A375 (cell line): ENCODE measurements around the gene MYO5A. TPM values are rescaled to one million over a fixed set of nuclear protein-coding genes. Genes with fewer than 3 reads are reported as not detected.

Source experiments
- small RNA-seq: library from RNA; depleted of rRNA; stranded (forward); fragments of <200 nt; gene quantifications from one replicate; pipeline ENCODE3, GENCODE V24; 2014
- total RNA-seq: library from RNA; depleted of rRNA; stranded (reverse); fragments of >200 nt; shearing (Covaris generic); gene quantifications from 2 replicates; pipeline ENCODE4 v1.2.3, GENCODE V29; 2014; rRNA removed

MYO5A gene
- 34.3 and 50.1 TPM in 2 replicates for total RNA-seq

GRCh38 chr15:52528564-52529340 lies at the start of gene MYO5A:
TSS of gene MYO5A (minus strand) at chr15:52528880. CDS start at chr15:52528806, 74 bp downstream.

DNA sequence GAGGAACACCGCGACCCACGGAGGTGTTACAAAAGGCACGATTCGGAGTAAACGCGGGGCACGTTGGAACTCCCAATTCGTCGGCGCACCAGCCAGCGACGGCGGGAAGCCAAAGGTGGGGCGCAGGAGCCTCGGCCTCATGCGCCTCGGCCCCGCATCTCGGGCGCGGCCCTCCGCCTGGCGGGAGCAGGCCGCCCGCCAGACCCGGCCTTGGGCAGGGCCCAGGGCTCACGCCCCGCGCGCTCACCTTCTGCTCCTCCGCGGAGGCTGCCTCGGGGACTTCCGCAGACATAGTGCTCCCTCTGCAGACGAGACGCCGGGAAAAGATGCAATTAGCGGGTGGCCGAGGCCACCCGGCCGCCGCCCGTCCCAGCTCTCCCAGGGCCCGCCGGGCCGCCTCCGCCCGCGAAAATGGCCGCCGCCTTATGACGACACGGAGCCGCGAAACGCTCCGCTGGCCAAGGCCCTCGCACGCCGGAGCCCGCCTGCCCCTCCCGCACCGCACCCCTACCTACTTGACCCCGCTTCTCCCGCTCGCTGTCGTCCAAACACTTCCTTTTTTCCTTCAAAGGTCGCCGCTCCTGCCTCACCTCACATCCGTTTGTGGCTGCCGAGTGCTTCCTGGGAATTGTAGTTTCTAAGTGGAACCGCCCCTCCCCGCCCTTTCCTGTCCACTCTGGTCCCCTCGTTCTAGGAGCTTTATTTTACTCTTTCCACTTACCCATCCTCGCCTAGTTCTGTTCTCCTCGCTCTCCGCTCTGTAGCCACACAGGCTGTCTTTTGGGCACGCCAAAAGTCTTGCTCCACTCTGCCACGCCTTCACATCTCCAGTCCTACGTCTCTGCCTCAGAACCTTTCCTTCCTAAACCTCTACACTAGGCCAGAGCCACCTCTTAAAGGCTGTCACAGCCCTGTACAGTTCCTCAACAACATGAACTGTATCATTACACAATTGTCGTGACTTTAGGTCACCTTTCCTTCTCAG lies 40.2 kb upstream of the MYO5A start, which contains the start of gene ARPP19:
ARPP19 (minus strand) TSS at position 430 of the 985 bp plus-strand sequence; CDS start at position 292, 138 bp downstream.

DNA sequence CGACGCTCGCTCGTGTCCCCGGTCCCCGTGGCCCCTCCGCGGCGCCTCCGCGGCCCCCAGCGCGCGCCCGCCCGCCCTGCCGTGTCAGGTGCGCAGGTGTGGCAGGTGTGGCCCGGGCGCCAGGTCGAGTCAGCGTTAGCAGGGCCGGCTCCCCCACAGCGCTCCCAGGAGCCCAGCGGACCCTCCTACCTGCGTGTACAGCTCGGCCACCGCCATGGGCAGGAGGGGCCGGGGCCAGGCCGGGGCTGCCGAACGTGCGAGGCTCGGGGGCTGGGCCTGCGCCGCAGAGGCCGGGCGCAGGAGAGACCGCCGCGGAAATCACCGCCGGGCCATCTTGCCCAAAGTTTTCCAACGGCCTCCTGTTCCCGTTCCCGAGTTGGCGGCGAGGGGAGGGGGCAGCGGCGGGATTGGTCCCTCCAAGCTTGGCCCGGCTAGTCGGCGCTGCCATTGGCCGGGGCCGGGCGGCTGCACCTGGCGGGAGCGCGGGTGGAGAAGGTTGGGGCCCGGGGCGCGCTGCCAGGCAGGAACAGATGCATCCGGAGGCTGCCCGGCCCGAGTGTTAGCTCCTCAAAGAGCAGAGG lies 233.2 kb downstream of the MYO5A start, which contains the start of gene MYO5C:
MYO5C (minus strand) TSS at position 384 of the 581 bp plus-strand sequence; CDS start at position 216, 168 bp downstream.

Small RNA genes within 50 kb of the gene (small RNA-seq; reads per million reads assigned to genes)
- gene MIR1266, result not detected

Other genes with a start within 250 kb of the MYO5A start
- 1.5 and 1.8 TPM in 2 replicates for gene MYO5C, start 233.1 kb downstream of the MYO5A start, total RNA-seq
- 71.9 and 86.6 TPM in 2 replicates for gene ARPP19, start 40.1 kb upstream of the MYO5A start, total RNA-seq
- 9.4 and 12.2 TPM in 2 replicates for gene ATOSA, start 150.5 kb upstream of the MYO5A start, total RNA-seq